GM21737 (cell line): ENCODE measurements around the gene MGLL.
"Not testable (repeated sequence)": the region's sequence is repeated elsewhere in the genome, so short reads cannot be mapped to it uniquely, and the experiment has no call there.

ENCODE experiments used
- ATAC-seq: cut with Tn5 transposase; IDR thresholded peaks from one replicate; pipeline ENCODE4 v1.9.1; 2021; ENCODE audit warnings: mild to moderate bottlenecking, moderate library complexity; ENCODE audit not compliant: unreplicated experiment

MGLL gene

DNA sequence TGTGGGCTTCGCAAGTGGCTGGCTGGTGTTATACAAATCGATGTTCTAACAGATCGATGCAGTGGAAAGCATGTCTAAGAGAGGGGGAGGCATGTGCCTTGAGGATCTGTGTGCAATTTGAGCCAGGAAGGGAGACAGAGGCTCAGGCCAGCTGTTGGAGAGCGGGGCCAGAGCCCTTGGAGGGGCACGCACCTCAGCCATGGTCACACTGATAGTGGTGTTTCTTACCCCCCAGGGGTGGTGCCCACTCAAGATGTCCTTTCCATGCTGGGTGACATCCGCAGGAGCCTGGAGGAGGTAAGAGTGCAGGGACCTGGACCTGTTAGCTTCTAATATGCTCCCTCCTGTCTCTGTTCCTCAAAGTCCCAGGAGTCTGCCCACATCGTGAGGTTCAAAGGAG lies 153.4 kb downstream of the MGLL start:
- no peak for ATAC-seq

DNA sequence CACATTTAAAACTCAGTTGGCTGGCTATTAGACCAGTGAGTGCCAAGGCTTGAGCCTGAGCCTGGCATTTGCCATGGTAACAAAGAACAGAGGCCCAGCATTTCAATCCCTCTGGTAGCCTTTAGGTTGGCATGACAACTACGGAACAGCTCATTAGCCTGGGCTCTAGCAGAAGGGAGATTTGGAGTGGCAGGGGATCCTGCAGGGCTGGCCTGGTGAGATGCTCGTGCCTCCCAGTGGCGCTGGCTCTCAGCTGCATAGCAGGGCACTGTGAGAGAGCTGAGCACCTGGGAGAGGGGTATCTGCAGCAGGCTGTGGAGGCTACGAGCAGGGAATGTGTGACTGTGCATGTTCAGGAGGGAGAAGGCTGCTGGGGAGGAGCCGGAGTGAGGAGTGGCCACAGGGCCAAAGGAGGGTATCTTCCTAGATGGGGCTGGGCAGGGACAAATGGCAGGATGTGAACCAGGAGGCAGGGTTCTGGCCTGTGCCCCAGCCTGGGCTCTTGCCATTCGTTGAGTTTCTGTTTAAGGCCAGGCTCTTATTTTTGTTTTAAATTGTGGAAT lies 155.1 kb downstream of the MGLL start:
- ATAC-seq, result no peak

DNA sequence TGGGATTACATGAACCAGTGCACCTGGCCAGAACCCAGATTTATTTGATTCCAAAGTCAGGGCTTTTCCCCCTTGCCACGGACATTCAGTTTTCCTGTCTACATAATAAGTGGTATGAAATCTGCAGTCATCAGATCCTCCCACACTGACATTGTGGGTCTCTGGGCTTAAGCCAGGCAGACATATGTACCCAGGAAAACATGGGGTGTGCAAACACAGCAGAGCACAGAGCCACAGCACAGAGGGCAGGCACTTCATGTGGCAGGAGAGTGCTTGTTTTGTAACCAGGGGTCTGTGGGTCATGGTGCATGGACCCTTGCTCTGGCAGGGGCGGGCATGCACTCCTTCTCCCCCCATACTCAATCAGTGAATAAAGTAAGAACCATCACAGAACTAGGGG lies 155.6 kb downstream of the MGLL start:
- no peak for ATAC-seq

DNA sequence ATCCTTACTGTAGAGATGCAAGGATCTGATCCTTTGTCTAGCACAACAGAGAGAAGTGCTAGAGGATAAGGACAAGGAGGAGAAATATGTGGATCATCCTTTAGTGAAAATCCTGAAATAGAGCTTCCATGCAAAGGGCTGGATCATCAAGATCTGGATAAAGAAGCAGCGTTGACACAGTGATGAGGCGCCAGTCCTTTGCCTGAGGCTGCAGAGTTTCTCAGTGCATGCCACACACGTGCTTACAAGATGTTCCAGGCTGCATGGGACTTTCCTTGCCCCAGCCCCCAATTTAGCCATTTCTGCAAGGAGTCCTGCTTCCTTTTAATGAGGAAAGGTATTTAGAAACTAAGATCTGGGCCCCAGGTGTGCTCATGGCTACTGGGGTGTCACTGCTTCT lies 156.7 kb downstream of the MGLL start:
- no peak for ATAC-seq

DNA sequence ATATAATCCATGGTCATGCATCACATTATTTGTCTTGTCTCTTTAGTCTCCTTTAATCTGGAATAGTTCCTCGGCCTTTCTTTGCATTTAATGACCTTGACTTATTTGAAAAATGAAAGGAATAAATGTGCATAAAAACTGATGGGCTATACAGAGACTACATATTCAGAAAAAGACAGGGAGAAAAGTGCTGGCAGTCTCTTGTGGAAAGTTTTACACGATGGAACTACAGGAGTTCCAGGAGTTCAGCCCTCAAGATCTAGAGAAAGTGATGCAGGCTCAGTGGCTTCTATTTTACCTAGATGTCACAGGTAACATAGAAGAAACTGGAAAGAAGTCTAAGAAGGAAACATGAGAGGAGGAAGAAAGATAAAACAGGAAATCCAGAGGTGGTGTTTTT lies 157.2 kb downstream of the MGLL start:
- no peak for ATAC-seq

DNA sequence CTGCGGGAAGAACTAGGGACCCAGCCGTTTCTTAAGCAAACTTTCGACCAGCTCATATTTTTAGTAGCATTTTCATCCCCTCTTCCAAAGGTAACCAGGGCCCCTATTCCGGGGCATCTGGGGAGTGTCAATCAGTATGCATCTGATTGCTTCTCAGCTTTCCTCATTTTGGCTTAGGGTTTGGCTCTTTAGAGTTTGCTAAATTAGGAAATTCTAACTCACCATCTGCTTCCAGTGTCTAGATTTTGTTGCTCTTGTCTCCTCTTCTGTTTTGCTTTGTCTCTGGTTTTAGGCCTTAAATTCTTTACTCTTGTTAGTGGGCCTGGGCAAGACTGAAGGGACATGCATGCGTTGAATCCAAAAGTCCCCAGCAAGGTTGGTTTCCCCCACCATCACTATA lies 159.2 kb downstream of the MGLL start:
- no peak for ATAC-seq

DNA sequence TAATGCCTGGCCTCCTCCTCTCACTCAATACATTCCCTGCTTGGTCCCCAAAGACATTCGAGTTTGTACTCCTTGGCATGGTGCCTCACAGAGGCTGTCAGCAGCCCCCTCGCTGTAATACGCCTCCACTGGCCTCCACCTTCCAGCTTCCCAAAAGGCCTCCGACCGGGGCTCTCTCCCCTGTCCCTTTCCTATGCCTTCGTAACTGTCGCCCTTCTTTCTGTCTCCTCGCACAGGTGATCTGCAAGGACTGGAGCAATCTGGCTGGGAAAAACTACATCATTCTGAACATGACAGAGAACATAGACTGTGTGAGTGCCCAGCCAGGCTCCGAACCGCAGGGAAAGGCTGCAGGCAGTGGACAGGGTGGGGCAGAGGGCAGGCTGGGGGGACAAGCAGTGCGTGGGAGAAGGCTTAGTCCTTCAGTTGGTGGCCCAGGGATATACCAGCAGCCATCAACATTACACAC lies 160.3 kb downstream of the MGLL start:
- ATAC-seq, result no peak

DNA sequence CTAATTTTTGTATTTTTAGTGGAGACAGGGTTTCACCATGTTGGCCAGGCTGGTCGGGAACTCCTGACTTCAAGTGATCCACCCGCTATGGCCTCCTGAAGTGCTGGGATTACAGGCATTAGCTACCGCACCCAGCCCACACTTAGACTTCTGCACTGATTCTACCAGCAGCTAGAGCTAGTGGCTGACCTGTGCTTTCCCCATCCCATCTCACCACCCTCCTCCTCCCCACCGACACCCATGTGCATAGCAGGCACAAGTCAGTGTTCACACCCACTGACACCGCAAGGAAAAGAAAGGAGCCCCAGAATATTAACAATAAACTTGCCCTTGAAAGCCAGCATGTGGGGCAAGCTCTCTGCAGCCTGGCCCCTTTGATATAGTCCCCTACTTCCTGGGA lies 160.7 kb downstream of the MGLL start:
- ATAC-seq, result no peak

DNA sequence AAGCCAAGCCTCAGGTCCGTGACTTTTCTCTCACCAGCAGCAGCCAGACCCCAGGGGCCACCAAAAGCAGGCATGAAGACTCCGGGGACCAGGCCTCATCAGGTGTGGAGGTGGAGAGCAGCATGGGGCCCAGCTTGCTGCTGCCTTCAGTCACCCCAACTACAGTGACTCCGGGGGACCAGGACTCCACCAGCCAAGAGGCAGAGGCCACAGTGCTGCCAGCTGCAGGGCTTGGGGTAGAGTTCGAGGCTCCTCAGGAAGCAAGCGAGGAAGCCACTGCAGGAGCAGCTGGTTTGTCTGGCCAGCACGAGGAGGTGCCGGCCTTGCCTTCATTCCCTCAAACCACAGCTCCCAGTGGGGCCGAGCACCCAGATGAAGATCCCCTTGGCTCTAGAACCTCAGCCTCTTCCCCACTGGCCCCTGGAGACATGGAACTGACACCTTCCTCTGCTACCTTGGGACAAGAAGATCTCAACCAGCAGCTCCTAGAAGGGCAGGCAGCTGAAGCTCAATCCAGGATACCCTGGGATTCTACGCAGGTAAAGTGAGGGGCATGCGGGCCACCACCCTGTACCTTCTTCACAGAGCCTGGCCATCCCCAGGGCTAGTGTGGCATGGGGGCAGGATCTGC lies 161.6 kb downstream of the MGLL start:
- ATAC-seq, result no peak

DNA sequence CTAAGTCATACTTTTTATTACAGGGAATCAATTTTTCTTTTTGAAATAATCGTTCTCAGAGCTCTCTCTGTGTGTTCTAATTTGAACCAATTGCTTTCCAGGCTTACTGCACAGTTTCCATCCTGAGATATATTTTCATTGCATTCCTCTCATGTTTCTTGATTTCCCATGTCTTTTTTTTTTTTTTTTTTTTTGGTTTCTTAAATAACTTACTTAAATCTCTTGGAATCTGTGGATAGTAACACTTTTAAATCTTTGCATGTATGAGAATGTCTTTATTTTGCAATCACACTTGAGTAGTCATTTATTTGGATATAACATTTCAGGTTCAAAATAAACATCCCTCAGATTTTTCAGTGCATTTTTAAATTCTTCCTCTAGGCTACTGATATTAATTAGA lies 164.1 kb downstream of the MGLL start:
- ATAC-seq, result no peak

DNA sequence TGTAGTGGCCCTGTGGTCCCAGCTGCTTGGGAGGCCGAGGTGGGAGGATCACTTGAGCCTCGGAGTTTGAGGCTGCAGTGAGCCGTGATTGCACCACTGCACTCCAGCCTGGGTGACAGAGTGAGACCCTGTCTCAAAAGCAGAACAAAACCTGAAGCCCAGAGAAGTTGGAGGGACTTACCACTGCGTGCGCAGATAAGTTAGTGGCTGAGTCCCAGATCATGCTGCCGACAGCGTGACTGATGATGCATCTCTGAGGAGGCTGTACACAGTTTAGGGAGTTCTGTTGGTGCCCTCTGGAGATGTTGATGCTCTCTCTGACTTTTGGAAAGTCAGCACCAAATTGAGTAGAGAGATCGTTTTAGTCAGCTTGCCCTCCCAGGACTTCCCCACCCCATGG lies 165.4 kb downstream of the MGLL start:
- ATAC-seq, result no peak

DNA sequence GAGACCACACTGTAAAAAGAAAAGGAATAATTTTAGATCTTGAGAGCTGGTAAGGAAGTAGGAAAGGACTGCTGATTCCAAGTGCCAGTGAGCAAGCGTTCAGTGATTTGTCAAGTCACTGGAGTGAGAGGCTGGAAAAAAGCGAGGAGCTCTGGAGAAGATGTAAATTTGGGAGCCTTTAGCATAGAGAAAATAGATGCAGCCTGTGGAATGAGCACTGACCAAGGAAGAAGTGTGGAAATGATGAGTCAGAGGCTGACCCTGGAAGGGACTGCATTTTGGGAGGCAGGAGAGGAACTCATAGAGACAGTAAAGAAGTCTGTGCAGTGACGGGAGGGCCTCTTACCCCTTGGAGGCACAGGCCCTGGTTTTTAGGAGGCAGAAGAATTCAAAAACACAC lies 166.7 kb downstream of the MGLL start:
- no peak for ATAC-seq

DNA sequence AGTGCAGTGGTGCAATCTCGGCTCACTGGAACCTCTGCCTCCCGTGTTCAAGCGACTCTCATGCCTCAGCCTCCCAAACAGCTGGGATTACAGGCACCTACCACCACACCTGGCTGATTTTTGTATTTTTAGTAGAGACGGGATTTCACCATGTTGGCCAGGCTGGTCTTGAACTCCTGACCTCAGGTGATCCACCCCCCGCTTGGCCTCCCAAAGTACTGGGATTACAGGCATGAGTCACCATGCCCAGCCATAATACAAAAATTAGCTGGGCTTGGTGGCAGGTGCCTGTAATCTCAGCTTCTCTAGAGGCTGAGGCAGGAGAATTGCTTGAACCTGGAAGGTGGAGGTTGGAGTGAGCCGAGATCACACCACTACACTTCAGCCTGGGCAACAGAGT lies 167.3 kb downstream of the MGLL start:
- ATAC-seq, result not testable (repeated sequence)

DNA sequence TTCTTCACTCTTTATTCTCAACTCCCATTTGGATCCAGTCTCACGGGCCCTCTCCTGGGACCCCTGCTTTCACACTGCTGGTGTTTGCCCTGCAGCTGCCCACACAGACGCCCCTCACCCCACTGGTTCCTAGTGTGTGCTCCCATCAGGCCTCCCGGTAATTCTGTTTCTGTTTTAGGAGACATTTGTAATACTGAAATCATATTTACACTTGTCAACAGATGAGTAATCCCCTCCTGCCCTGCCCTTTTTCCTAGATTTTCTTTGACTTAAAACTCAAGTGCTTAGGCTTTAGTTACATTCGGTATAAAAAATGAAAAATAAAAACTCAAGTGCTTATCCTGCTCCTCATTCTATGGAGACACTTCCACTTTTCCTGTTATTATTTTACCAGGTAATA lies 167.9 kb downstream of the MGLL start:
- no peak for ATAC-seq

DNA sequence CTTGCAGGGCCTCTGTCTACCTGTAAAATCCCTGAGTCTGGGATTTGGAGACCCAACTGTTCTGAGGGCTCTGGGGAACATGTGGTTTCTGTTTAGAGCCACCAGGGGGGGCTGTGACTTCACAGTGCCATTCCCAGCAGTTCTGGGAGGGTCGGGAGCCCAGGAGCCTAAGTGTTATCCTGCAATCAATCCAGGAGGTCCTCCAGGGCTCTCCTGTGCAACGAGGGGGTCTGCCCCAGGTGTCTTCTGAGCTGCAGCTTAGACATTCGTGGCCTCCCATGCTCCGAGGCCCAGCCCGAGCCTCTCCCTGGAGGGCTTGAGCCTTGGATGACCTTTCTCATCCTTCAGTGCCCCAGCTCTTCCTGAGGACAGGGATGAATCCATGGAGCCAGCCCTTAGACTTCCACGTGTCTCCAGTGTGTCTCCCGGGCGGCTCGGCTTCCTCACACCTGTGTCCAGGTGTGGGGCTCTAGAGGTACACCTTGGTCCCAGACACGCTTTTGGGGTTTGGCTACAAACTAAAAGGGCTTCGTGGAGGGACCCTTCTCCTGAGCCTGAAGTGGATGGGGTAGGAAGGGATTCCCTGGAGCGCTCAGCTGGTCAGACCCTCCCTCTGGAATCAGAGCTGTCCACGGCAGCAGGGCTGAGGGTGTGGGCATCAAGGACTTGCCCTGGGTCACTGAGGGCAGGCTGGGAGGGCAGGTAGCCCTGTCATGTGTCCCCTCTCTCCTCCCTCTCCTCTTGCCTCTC lies 169.9 kb downstream of the MGLL start:
- ATAC-seq, result no peak

DNA sequence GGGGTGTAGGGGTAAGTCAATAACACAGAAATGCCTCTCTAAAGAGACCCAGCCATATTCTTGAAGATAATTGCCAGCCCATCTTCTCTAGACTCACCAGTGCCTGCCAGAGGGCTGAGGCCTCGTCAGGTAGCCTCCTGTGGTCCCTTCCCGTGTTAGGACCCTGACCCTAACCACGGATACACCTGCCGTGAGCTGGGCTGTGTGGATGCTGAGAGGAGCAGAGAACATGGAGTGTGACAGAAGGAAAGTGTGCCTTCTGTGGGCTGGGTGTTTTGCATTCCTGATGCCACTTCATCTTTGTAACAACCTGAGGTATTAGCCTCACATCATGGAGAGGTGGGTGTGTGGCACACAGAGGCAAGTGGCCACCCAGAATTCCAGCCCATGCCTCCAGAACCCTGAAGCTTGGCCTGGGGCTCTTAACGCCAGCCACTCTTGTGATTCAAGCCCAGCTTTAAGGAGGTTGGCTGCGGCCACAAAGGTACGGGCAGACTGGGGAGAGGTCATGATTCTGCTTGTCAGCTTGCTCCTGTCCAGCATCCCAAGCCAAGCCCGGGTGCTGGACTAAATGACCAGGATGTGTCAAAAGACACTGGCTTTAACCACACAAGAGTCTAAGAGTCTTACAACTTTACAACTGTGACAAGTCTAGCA lies 170.7 kb downstream of the MGLL start:
- no peak for ATAC-seq

DNA sequence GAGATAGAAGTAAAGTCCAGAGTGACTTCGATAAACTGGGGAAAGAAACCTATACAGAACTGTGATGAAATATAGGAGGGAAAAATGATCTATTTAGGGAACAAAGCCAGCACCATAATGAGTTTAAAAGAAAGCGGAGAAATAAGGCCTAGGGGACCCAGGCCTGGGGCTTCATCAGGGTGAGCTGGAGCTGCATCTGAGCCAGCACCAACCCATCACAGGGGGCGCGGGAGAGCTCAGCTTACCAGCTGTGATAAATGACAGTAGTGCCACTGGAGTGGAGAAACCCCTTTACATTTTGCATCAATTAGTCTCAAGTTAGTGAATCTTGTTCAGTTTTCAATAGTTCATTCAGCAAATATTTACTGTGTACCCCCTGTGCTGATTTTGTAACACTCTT lies 172.1 kb downstream of the MGLL start:
- ATAC-seq, result no peak

DNA sequence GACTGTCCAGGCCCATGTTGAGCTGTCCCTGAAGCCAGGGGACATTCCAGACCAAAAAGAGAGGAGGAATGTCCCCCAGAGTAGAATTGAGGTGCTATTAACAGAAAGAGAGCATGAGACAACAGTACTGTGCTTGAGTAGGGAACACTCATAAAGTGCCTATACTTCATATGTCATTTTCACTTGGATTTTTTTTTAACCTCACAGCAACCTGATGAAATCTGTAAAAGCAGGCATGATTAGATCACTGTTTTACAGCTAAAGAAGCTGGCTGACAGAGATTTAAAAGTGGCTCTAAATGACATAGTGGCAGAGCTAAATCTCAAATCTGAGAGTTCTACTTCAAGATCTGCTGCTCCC lies 174.5 kb downstream of the MGLL start:
- no peak for ATAC-seq

DNA sequence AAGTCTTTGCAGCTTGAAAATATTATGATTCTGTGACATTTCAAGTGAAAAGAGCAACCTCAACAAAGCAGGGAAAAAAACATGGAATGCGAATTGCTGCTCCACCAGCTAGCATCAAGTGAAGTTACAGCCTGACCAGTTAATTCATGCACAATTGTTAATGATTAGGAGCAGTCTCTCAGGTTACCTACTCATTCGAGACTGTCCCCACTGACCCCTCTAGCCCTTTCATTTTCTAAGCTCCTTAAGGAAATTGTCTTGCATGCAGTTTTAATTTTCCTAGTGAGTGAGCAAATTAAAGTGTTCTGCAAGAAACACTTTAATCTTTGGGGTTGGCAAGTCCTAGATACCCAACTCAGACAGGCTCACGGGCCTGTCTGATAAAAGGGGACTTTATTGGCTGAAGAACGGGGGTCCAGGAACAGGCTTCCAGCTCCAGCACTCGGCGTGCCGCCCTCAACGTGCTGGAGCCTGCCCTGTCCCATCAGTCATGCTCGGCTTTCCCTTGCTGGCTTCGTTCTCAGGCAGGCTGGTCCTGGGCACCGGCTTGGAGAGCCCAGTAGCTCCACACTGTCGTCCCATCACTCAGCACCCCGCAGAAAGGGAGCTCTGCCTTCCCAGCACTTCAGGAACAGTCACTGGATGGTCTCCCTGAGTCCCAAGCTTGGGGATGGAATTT lies 175.0 kb downstream of the MGLL start:
- no peak for ATAC-seq

DNA sequence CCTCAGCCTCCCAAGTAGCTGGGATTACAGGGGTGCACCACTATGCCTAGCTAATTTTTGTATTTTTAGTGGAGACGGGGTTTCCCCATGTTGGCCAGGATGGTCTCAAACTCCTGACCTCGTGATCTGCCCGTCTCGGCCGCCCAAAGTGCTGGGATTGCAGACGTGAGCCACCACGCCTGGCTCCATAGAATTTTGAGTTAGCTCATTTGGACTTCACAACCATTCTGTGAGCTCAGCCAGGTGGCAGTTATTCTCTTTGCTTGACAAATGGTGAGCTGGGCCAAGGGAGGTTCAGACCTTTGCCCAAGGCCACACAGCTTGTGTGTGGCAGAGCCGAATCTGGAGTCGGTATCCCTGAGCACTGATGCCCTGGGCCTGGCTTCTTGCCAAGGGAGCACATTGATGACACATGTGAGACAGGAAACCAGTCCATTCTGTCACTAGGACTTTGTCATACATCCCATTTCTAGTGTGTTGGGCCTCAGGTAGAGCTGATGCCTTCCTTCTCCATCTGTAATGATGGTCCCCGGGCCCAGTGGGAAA lies 175.7 kb downstream of the MGLL start:
- no peak for ATAC-seq

DNA sequence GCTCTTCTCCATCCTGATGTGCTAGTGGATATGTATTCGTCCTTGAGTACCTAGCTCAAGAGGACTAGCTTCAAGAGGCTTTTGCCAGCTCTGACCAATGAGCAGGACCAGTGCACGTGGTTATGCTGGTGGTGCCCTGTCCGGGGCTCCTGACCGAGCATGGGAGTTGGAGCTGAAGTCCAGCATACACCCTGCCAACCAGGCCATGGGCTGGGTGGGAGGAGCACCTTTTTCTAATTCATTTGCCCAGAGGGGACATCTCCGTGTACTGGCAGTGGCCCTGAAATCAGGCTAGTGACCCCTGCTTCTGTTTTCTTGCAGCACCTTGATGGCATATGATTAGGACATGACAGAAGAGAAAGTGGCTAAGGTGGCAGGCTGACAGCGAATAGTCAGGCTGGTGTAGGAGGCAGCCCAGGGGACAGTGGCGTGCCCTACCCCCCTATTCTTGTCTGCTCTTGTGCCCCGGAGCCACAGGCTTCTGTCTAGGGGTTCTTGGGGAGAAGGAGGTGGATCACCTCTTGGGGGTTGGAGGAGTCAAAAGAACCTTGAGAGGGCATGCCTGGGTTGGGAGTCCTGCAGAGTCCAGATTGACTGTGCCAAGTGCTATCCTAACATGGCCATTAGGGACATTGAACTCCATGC lies 176.8 kb downstream of the MGLL start:
- ATAC-seq, result no peak
